HuH-7.5 (cell line): ENCODE measurements around the gene RPLP2.

Experiments used
- DNase-seq: peaks from one replicate; pipeline ENCODE4 v3.0.0; 2011; ENCODE audit warnings: low spot score

The RPLP2 gene

DNA sequence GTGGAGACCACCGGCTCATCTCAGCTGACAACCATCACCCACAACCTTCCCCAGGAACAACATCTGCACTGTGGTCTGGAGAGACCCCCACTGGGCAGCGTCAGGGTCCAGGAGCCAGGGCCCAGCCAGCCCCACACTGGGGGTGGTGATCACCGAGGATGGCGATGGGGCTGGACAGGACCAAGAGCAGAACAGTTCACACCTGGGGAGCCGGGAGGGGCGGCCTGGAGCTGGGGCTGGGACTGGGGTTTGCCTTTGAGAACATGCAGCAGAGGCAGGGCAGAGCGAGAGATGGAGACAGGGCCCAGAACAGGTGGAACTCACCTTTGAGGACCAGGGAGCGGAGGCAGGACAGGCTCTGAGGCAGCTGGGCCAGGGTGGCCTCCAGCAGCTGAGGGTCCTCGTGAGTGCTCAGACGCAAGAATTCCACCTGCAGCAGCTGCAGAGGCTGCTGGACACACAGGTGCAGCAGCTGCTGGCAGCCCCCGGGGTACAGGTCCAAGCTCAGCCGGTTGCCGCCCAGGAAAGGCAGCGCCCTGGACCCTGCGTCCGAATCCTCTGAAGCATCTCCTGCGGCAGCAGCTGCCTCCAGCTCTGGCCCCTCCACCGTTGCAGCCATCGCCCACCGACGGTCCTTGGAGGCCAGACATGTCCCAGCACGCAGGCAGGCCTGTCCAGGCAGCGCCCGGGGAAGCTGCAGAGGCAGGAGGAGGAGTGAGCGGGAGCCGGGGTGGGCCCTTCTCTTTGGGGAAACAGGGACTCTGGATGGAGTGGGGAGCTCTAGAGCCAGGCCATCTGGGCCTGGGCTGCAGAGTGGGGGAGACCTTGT lies 5.8 kb upstream of the RPLP2 start:
- DNase-seq: no peak

DNA sequence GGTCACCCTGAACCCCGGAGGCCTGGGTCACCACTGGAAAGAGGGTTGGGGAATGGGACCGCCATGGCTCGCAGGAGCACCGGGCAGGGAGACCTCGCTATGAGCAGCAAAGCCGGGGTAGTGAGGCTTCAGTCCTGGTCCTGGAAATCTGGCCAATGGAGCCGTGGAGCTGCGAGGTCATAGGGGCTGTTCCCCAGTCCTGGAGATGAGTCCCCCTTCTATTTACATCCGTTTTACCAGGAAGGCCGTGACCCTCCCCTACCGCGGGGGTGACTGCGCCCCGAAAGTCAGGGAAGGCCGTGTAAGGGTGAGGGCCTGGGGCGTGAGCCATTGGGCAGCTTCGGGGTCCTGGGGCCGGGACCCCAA lies 5.2 kb upstream of the RPLP2 start:
- no peak for DNase-seq

DNA sequence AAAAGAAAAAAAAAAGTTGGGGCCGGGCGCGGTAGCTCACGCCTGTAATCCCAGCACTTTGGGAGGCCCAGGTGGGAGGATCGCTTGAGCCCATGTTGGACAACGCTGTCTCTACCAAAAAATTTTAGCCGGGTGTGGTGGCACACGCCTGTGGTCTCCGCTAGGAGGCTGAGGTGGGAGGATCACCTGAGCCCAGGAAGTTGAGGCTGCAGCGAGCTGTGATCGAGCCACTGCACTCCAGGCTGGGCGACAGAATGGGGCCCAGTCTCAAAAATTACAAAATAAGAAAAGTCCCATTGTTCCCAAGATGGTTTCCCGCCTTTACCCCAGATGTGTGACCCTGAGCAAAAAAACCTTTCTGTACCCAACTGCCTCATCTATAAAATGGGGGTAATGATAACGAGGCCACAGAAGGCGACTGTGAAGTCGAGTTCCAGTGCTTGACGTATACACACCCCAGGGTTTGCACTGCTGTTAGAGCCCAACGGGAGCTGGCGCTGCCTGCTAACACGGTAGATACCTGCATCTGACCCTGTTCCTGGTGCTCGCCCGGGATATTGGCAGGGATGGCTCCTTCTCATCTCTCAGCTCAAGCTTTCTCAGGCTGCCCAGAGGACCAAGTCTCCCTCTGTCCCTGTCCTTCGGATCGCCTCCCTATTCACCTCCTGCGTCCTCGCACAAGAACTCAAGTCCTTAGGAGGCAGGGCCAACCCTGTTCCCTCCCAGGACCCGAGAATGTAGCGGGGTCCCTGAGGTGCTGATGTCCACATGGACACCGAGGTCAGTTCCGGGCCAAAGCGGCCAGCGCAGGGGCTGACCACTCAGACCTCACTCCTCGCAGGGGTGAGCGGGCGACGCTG lies 1.1 kb upstream of the RPLP2 start:
- peak; percentile 87 for DNase-seq

DNA sequence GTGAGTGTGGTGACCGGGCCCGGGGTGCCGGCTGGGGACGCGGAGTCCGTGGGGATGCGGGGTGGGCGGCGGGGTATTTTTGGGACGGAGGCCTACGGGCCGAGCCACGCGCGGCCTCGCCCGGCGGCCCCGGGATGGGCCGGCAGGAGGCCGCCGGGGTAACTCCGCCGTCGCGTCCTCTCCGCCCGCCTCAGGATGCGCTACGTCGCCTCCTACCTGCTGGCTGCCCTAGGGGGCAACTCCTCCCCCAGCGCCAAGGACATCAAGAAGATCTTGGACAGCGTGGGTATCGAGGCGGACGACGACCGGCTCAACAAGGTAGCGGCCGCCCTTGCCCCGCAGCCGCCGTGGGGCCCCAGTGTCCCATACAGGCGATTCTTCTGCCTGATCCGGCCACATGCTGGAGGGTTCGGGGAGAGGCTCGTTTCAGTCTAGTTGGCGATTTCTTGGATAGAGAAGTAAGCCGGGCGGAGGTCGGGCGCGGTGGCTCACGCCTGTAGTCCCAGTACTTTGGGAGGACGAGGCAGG lies 337 bp downstream of the RPLP2 start:
- DNase-seq: no peak

DNA sequence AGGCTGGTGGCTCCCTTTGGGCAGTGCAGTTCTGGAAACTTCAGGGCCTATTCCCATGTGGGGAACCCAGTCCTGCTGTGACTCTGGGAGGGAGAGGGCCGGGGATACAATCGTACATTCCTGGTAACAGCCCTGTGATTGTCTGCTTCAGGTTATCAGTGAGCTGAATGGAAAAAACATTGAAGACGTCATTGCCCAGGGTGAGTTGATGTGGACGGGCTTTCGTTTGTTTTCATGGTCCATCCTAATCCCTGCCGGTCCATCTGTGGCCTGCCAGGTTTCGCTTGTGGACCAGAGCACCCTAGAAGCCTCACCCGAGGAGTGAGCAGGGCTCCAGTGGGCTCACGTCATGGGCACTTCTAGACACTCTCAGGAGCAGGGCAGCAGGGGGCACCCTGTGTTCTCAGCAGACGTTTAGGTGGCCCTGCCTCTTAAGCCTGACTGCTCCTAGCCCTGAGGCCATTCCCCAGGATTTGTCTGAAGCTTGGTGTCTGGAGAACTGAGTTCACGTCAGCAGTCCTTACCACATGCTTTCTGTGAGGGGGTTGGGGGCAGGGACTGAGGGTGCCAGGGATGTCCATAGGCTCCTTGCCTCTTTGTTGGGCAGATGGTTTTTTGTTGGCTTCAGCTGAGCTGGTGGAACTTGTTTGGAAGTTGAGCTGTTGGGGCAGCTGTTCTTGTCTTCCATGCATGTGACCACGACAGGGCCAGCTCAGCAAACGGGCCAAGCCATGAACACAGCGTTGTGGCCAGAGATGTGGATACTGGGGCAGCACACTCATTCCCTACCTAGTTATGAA lies 1.9 kb downstream of the RPLP2 start:
- DNase-seq: no peak

DNA sequence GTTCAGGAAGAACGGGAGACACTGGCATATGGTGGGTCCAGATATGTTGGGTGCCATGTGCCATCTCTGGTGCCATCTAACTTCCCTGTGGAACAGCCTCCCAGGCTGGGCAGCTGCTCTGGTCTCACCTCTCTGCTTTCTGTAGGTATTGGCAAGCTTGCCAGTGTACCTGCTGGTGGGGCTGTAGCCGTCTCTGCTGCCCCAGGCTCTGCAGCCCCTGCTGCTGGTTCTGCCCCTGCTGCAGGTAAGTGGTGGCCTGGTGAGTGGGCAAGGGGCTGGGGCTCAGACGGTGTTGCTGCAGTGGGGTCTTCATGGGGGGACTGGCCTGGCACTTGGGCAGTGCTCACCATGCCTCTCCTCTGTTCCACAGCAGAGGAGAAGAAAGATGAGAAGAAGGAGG lies 2.6 kb downstream of the RPLP2 start:
- no peak for DNase-seq

DNA sequence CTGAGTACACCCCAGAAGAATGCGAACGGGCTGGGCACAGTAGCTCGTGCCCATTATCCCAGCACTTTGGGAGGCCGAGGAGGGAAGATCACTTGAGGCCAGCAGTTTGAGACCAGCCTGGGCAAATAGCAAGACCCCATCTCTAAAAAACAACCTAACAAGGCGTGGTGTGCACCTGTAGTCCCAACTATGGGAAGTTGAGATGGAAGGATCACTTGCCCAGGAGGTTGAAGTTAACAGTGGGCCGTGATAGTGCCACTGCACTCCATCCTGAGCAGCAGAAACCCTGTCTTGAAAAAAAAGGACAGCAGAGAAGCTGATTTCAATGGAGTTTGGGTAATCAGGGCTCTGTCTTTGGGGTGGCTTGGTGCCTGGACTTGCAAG lies 3.3 kb downstream of the RPLP2 start:
- DNase-seq: no peak

DNA sequence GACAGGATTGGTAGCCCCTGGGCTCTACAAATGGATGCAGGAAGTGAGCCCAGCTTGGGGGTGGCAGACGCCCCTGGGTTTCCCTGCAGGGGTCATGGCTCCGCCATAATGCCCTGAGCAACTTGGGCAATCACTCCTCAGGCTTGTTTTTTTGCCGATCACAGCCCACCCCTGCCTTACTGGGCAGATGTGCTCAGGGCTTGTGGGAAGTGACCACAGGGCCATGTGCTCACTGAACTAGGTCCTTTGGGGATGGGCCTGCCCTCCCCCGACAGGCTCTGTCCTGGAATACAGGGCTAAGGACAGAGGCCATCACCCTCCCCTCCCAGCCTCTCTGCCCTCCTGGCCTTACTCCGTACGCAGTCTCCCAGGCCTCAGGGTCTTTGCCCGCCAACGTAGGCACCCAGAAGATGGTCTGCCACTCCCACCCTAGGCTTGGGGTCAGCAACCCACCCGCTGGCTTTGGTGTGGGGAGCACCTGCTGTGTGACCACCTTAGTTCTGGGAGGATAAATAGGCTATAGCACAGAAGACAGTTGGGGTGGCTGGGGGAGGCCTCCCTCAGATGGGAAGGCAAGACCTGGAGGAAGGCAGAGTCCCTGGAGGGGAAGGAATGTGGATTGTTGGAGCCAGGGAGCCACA lies 3.8 kb downstream of the RPLP2 start:
- no peak for DNase-seq

DNA sequence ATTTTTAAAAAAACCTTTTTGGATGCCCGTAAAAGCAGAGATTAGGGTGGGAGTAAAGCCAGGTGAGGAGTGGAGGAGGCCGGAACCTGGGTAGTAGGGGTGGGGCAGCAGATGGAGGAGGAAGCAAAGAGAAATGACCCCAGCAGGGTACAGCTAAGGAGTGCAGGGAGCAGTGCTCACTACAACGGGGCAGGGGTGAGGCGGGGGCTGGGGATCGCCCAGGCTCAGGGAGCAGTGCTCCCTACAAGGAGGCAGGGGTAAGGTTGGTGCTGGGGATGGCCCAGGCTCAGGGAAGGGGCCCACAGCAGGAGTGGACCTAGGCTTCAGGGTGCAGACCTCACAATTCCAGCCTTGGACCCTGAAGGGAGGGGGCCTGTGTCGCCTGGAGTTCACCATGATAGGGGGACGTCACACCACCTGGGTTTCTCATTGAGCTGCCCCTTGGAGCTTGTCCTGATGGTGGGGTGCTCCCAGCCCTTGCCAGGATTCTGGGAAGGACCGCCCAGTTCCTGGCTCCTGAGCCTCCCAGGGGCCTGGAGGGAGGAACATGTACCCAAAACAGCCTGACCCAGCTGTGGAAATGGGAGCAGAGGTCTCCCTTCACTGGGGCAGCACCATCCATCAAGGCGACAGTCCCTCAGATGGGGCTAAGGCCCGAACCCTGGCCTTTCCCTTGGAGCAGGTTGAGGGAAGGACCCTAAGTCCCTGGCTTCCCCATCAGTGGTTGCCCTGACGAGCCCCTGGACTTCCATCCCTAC lies 6.1 kb downstream of the RPLP2 start:
- no peak for DNase-seq

DNA sequence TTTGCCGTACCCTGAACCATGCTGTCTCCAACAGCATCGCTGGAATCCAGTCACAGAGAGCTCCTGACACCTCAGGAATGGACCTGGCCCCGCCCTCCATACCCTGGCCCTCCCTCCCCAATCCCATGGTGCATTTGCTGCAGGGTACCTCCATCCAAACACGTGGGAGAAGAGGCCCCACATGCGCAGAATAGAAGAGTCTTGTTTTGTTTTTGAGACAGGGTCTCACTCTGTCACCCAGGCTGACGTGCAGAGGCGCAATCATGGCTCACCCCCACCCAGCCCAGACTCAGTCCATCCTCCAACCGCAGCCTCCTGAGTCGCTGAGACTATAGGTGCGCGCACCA lies 6.6 kb downstream of the RPLP2 start:
- no peak for DNase-seq

DNA sequence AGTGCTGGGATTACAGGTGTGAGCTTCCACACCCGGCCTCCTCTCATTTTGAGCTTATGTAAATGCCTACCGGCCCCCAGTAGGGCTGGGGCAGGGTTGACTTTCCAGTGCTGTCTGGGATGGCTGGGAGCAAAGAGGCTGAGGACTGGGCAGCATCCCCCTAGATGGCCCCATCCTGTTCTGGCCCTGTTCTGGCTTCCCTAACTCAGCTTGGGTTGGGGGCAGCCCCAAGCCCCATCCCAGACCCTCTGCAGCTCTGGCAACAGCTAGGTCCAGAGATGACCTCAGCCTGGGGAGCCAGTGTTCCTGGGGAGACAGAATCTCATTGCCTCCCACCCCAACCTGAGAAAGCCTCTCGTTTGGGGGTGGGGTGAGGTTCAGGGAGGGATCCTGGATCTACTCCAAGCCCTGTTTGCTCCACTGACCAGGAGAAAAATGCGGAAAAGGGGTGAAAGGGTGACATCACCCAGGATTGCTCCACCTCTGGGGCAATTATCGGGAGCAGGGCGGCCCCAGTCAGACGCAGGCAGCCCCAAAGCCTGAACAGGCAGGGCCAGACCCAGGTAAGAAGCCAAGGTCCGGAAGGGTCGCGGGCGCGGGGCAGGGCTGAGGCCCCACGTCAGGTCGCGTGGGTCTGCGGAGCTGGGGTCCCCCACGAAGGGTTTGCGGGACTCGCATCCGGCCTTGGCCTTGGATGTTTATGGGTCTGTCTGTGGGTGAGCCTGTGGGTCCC lies 8.8 kb downstream of the RPLP2 start, which contains the start of gene PNPLA2:
Gene PNPLA2, plus strand, starts transcription at position 519 of the 733 bp plus-strand sequence. CDS start 805 bp downstream, outside the sequence.
- DNase-seq: peak; percentile 41

DNA sequence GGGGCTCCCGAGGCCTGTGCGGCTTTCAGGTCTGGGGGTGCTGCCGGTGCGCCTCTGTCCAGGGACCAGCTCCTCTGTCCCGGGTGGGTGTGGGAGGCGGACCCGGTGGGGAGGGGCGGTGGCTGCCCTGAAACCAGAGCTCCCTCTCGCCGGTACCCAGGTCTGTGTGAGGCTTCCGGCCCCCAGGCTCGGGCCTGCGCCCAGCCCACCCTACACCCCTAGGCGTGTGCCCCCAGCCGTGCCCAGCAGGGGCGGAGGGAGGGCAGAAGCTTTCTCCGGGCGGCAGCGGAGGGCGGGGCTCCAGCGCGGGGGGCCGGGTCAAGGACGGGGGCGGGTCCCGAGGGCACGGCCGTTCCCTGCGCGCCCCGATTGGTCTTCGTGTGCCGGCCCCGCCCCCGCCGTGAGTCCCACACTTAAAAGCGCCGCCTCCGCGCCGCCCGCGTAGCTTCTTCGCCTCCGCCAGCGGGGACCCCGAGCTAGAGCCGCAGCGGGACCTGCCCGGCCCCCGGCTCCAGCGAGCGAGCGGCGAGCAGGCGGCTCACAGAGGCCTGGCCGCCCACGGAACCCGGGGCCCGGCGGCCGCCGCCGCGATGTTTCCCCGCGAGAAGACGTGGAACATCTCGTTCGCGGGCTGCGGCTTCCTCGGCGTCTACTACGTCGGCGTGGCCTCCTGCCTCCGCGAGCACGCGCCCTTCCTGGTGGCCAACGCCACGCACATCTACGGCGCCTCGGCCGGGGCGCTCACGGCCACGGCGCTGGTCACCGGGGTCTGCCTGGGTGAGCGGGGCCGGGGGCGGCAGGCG lies 9.6 kb downstream of the RPLP2 start:
- peak; percentile 82 for DNase-seq

DNA sequence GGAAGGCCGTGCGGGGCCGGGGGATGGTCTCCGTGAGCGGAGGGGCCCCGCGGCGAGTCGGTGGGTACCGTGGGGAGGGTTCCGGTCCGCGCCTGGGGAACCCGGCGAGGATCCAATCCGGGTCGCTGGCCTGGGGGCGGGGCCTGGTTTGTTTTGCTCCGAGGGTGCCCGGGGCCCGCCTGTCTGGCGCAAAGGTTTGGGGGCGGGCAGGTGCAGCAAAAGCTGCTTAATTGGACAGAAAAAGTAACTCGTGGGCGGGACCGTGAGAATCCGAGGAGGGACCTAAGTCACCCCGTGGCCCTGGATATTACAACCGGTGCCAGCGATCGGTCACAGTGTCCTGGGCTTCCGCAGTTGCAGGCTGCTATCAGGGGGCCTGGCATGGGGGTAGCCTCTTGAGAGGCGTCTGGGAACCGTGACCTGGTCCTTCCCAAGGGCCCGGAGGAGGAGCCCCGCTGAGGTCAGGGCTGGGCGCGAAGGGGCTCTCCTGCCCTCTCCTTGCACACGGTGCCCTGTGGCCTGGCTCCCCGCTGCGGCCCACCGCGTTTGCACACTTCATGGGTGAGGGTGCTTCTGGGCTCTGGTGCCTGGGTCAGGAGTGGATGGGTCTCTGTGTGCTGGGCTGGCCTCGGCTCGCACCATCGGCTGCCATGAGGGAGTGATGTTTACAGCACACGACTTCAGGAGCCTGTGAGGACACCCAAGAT lies 10.3 kb downstream of the RPLP2 start:
- DNase-seq: peak; percentile 94

DNA sequence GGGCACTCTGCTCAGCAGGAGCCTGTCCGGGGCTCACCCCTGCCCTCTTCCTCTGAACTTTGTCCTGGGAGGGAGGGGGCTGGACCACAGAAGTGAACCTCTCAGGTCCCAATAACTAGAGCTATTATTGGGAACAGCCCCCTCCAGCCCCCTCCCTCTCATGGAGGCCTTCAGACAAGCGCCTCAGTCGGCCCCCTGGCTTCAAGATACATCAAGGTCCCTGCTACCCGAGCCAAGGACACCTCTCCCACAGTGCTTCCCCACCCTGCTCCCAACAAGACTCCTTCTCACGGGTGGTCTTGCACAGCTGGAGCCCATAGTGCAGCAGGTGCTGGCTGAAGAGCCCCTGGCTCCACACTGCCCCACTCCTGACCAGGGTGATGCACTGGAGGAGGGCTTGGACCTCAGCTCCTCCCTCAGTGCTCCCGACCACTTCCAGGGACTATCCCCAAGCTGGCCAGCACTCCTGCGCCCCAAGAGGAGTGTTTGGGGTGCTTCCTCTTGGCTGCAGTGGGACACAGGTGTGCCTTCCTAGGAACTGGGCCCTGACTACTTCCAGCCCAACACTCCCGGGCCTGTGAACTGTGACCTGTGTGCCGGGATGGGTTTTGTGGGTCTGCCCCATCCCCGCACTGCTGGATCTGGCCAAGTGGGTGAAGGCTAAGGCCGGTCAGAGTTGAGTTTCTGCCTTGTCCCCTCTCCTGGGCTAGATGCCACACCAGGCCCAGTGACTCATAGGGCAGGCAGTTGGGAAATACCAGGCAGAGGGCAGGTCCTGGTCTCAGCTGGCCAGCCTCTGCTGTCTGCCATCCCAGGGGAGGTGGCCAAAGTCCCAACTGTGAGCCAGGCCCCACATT lies 11.1 kb downstream of the RPLP2 start:
- DNase-seq: no peak

DNA sequence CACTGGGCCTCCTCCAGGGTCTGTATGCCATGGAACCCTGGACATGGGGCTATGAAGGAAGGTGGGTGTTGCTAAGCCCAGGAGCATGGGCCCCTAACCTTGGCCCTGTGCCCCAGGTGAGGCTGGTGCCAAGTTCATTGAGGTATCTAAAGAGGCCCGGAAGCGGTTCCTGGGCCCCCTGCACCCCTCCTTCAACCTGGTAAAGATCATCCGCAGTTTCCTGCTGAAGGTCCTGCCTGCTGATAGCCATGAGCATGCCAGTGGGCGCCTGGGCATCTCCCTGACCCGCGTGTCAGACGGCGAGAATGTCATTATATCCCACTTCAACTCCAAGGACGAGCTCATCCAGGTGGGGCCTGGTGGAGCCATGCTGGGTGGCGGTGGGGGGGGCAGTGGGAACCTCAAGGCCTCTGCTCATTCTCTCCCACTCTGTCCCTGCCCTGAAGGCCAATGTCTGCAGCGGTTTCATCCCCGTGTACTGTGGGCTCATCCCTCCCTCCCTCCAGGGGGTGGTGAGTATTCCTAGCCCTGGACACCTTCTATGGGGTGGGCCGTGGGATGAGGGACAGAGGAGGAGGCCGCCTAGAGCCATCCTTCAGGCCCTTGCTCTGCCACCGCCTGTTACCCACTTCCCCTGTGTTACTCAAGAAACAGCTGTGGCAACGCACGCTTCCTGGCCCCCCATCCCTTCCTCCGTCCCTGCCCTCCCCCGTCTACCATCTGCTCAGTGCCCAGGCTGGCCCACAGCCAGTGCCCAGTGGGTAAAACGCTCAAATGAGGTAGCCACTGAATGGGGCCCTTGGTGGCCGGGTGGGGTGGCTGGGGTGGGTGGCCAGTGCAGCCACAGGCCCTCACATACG lies 12.0 kb downstream of the RPLP2 start:
- no peak for DNase-seq

DNA sequence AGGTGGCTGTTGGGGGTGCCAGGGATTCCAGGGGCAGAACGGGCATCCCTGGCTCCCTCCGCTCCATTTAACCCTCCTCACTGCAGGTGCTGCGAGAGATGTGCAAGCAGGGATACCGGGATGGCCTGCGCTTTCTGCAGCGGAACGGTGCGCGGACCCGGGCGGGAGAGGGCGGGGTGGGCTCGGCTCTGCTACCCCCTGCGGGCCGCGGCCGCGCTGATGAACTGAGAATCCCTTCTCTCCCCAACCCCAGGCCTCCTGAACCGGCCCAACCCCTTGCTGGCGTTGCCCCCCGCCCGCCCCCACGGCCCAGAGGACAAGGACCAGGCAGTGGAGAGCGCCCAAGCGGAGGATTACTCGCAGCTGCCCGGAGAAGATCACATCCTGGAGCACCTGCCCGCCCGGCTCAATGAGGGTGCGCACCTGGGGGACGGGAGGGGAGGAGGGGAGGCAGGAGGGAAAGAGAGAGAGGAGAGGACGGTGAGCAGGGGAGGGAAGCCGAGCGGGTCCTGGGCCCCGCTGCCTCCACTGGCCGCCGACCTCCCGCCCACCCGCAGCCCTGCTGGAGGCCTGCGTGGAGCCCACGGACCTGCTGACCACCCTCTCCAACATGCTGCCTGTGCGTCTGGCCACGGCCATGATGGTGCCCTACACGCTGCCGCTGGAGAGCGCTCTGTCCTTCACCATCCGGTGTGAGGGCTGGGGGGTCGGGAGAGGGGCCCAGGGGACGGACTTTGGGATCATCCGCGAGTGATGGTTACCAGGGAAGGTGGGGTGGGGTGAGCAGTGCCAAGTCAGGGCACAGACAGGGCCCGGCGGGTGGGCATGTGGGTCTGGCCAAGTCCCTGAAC lies 13.9 kb downstream of the RPLP2 start:
- DNase-seq: no peak
